ENCODE results near the gene UXS1.
A peak's percentile ranks its signal among the peaks of the same experiment; 100 is the strongest.

Gene UXS1

DNA sequence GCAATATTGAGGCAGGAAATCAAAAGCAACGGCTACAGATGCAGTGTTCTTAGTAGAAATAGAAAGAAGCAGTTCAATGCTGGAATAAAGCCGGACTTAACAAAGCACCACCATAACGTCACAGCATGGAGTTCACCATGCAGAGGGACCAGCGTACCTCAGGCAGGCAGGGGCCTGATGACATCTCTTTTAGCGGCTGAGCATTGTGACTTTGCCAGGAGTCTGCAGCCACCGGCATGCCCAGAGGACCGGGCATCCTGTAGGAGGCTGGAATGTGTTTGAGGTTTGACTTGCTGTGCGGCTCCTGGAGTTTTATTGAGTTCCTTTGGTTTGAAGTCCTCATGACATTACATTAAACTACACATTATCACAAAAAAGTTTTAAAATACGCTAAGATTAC is 139.8 kb downstream of the UXS1 start:
- DNase-seq (ENCODE audit: low read depth): no peak
- no peak overlapping the region for H3K4me3 ChIP-seq (ENCODE audit: low read depth, low read length)
- TF ChIP-seq, protein P1, sequence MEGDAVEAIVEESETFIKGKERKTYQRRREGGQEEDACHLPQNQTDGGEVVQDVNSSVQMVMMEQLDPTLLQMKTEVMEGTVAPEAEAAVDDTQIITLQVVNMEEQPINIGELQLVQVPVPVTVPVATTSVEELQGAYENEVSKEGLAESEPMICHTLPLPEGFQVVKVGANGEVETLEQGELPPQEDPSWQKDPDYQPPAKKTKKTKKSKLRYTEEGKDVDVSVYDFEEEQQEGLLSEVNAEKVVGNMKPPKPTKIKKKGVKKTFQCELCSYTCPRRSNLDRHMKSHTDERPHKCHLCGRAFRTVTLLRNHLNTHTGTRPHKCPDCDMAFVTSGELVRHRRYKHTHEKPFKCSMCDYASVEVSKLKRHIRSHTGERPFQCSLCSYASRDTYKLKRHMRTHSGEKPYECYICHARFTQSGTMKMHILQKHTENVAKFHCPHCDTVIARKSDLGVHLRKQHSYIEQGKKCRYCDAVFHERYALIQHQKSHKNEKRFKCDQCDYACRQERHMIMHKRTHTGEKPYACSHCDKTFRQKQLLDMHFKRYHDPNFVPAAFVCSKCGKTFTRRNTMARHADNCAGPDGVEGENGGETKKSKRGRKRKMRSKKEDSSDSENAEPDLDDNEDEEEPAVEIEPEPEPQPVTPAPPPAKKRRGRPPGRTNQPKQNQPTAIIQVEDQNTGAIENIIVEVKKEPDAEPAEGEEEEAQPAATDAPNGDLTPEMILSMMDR (IDR thresholded peaks at IDR 0.05; ENCODE audit: insufficient read depth, low read depth, low read length, missing control alignments): no peak

DNA sequence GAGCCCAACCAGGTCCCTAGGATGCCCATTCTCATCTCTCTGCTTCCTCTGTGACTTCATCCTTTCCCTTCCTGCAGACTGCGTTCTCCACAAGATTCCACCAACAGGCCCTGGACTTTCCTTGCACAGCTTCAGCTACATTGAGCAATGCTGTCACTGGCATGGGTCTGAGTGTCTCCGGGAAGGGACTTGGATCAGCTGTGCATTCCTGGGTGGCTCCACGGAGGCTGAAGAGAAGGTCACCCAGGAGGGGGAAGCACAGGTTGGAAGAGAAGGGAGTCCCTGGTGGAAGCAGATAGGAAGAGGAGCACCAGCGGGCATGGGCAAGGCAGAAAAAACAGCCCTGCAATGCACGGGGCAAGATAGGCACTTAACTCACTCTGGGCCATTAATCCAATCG is 140.5 kb downstream of the UXS1 start:
- no peak overlapping the region for H3K4me3 ChIP-seq (ENCODE audit: low read depth, low read length)
- DNase-seq (ENCODE audit: low read depth): no peak
- TF ChIP-seq, protein P1 (IDR thresholded peaks at IDR 0.05; ENCODE audit: insufficient read depth, low read depth, low read length, missing control alignments): no peak

DNA sequence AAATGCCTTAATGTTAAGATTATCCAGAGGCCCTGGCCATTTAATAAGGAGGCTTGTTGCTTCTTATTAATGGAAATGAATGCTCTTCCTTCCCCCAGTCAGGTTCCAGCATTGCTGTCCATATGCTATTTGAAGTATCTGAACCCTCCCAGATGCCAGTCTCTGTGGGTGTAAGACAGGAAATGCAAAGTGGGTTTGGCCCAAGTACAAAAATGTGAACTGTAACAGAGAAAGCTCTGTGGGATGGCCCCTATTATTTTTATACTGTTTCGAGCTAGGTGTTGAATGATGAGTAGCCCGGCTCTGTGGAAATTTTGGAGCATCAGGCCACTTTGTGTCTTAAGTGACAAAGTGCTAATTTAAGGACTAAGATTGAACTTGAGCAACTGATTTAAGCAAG is 141.0 kb downstream of the UXS1 start:
- DNase-seq (ENCODE audit: low read depth): peak; percentile 5
- TF ChIP-seq, protein P1 (IDR thresholded peaks at IDR 0.05; ENCODE audit: insufficient read depth, low read depth, low read length, missing control alignments): no peak
- no peak overlapping the region for H3K4me3 ChIP-seq (ENCODE audit: low read depth, low read length)

DNA sequence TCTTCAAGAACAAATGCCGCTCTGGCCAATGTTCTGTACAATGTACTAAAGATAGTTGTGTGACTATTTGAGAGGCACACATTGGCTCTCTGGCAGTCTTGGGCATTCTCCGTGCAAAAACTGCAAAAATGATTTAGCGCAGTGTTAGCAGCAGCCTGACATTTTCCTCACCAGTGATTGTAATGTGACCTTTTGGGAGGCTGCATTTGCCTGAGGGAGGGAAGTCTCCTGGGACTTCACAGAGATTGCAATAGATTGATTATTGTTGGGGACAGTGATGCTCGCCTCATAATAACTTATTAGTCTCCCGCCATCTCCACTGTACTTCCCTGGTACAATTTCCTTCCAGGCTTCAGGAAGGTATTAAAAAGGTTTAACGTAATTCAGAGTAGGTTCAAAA is 149.2 kb downstream of the UXS1 start:
- no peak for DNase-seq (ENCODE audit: low read depth)
- H3K4me3 ChIP-seq (ENCODE audit: low read depth, low read length): no peak overlapping the region
- TF ChIP-seq, protein P1 (IDR thresholded peaks at IDR 0.05; ENCODE audit: insufficient read depth, low read depth, low read length, missing control alignments): no peak

DNA sequence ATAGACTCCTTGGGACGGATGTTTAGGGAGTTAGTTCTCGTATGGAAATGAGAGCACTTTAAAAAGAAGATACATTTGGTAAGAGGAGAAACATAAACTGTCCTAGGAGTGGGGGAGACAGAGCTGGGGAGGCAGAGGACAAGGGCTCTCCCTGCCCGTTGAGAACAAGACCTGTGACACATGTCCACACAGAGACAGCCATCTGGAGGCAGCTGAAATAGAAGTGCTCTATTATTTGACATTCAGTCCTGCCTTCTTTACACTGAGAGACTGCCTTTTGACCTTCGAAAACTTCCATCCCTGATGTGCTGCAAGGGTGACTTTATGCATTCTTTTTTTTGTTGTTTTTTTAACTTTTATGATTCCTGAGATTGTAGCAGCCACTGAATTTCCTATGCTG is 150.1 kb downstream of the UXS1 start:
- no peak for DNase-seq (ENCODE audit: low read depth)
- TF ChIP-seq, protein P1 (IDR thresholded peaks at IDR 0.05; ENCODE audit: insufficient read depth, low read depth, low read length, missing control alignments): no peak
- no peak overlapping the region for H3K4me3 ChIP-seq (ENCODE audit: low read depth, low read length)
